Body of pancreas (tissue), 4 donors: ENCODE measurements around the gene PRKAG2. TPM values are rescaled to one million over a fixed set of nuclear protein-coding genes. Genes with fewer than 3 reads are reported as not detected.
A peak's percentile ranks its signal among the peaks of the same experiment; 100 is the strongest.

Experiments used
- ATAC-seq: fragments of 150-250 bp; one replicate; pipeline ENCODE4 v1.9.1; 2016
- DNase-seq, 4 donors: peaks; one replicate each; pipeline ENCODE4 v3.0.0-alpha.2; 2019
- H3K27ac ChIP-seq, 4 donors: fragments of 200-600 bp; sonication (generic); 1 replicate in 3 of 4; 2 replicates in 1 of 4; pipeline versions ENCODE4 v1.5.1 to v1.6.1; 2016 to 2019; ENCODE audit warnings: mild to moderate bottlenecking in 1 of 4, mixed read lengths in 1 of 4, moderate library complexity in 1 of 4
- H3K27me3 ChIP-seq, 2 donors: fragments of 200-600 bp; sonication (generic); one replicate each; pipeline ENCODE4 v1.6.0; 2016; ENCODE audit warnings: mild to moderate bottlenecking in 1 of 2
- H3K36me3 ChIP-seq, 2 donors: fragments of 200-600 bp; sonication (generic); replicated peaks in 1 of 2; 2 replicates each; pipeline ENCODE4 v1.5.1; 2016; ENCODE audit warnings: low read depth in 2 of 2; ENCODE audit not compliant: insufficient read depth in 1 of 2
- H3K4me1 ChIP-seq: fragments of 200-600 bp; sonication (generic); one replicate; pipeline ENCODE4 v1.6.0; 2016
- H3K4me3 ChIP-seq, 2 donors: fragments of 200-600 bp; sonication (generic); 1 replicate in 1 of 2; 2 replicates in 1 of 2; pipeline ENCODE4 v1.5.1; 2016 to 2019
- H3K9me3 ChIP-seq, 3 donors: fragments of 200-600 bp; sonication (generic); 1 replicate in 2 of 3; 2 replicates in 1 of 3; pipeline ENCODE4 v1.5.1; 2016
- POLR2A ChIP-seq, 3 donors: fragments of 450-650 bp; IDR thresholded peaks; one replicate each; pipeline ENCODE4 v1.6.1; 2016; ENCODE audit warnings: antibody characterized with exemption in 3 of 3, mild to moderate bottlenecking in 2 of 3
- WGBS, 2 donors: methylation state at CpG; one replicate each; pipeline ENCODE4 v1.1.5; 2017; 5-methylcytosine and 5-hydroxymethylcytosine counted together
- intact Hi-C: fragments of 100-400 bp; cut with DNase I; formaldehyde crosslinking; loops from one replicate; pipeline ENCODE4 v1.15.1; 2023
- total RNA-seq, 2 donors: library from RNA; depleted of rRNA; stranded (reverse); fragments of >200 nt; gene quantifications; one replicate each; pipeline ENCODE4 v1.1.0, GENCODE V29; 2016
- TF ChIP-seq, protein P1 (sequence below), 7 experiments: fragments of 450-650 bp in 4 of 7; fragments of 200-600 bp in 3 of 7; sonication (generic) in 3 of 7; IDR thresholded peaks; one replicate each; pipeline ENCODE4 v1.5.1; 2016 to 2019; ENCODE audit warnings: antibody characterized with exemption in 7 of 7

PRKAG2 gene
- total RNA-seq, 2 donors from 2014 or later: 9.9 to 24.4 TPM

GRCh38 chr7:151891753-151892152, 14.8 kb upstream of the PRKAG2 start:
- H3K27ac ChIP-seq: no peak overlapping the region
- WGBS, 2 donors: 54 to 72% methylated on average over 7 to 9 of the region's 9 CpGs
- no peak overlapping the region for H3K4me3 ChIP-seq
- peaks cover 8% of the 10 kb centered on the region for H3K4me1 ChIP-seq
- H3K9me3 ChIP-seq: no peaks in the 10 kb centered on the region
- intact Hi-C loops: no loop called here
- no peak for TF ChIP-seq POLR2A (IDR thresholded peaks at IDR 0.05)
- TF ChIP-seq, protein P1, sequence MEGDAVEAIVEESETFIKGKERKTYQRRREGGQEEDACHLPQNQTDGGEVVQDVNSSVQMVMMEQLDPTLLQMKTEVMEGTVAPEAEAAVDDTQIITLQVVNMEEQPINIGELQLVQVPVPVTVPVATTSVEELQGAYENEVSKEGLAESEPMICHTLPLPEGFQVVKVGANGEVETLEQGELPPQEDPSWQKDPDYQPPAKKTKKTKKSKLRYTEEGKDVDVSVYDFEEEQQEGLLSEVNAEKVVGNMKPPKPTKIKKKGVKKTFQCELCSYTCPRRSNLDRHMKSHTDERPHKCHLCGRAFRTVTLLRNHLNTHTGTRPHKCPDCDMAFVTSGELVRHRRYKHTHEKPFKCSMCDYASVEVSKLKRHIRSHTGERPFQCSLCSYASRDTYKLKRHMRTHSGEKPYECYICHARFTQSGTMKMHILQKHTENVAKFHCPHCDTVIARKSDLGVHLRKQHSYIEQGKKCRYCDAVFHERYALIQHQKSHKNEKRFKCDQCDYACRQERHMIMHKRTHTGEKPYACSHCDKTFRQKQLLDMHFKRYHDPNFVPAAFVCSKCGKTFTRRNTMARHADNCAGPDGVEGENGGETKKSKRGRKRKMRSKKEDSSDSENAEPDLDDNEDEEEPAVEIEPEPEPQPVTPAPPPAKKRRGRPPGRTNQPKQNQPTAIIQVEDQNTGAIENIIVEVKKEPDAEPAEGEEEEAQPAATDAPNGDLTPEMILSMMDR (IDR thresholded peaks at IDR 0.05): no peak
- no peak for DNase-seq
- no peaks in the 10 kb centered on the region for H3K27me3 ChIP-seq
- H3K36me3 ChIP-seq: no peaks in the 10 kb centered on the region
- no peak for ATAC-seq

DNA sequence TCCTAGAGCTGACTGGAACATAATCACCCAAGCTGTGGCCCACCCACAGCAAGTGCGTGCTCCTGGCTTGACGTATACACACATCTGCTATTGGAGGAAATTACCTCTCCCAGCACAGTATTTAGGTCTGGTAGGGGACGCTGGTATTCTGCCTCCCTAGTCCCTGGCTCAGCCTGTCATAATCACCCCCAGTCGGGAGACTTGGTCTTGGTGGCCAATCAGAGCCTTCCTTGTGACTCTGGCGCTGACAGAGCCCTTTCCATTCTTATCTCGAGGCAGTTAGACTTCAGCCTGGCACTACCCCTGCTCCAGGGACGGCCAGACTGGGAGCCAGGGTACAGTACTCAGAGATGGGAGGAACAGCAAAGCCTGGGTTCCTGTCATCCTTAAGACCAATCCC, 14.3 kb upstream of the PRKAG2 start:
- intact Hi-C loops: no loop called here
- DNase-seq: peak in 1 of 4 donors; percentile 42

DNA sequence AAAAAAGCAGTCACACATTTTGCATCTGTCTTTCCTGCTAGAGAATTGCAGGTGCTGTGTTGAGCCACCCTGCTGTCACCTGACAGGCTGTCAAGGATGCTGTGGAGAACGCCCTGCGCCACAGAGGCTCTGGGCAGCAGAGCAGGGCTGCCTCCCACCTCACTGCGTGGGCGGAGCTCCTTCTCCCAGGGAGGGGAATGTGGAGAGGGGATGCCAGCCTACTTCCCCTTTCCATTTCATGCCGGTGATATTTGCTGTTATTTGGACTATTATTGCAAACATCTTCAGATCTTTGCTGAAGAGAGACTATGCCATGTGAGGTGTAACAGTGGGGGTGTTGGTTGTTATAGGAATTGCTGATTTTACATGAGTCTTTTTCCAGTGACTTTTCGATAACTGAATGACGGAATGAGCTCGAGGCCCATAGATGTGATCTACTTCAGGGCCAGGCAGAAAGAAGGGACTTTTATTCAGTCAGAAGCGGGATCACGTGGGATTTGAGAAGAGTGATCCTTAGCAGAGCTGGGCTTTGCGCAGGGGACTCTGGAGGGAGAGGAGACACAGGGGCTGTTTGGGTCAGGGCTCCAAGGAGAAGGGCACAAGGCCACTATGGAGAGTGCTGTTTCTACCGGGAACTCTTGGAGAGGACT, 13.6 kb upstream of the PRKAG2 start:
- Histone ChIP-seq H3K27me3 (no peaks in the 10 kb centered on the region), H3K9me3 (no peaks in the 10 kb centered on the region), H3K4me3 (no peak overlapping the region), H3K36me3 (no peaks in the 10 kb centered on the region), H3K27ac (no peak overlapping the region), H3K4me1 (no peaks in the 10 kb centered on the region)
- 77 to 82% methylated on average over 12 of the region's 12 CpGs for WGBS, 2 donors
- intact Hi-C loops: no loop called here
- no peak for ATAC-seq
- no peak for DNase-seq
- no peak for TF ChIP-seq POLR2A (IDR thresholded peaks at IDR 0.05)
- TF ChIP-seq, protein P1 (IDR thresholded peaks at IDR 0.05): no peak

More for the DNA sequence above, 14.3 kb upstream of the PRKAG2 start:
- 30 to 41% methylated on average over 6 to 7 of the region's 7 CpGs for WGBS, 2 donors
- H3K36me3 ChIP-seq: no peaks in the 10 kb centered on the region
- no peaks in the 10 kb centered on the region for H3K27me3 ChIP-seq
- H3K27ac ChIP-seq: no peak overlapping the region
- peak; percentile 76 for ATAC-seq
- H3K9me3 ChIP-seq: no peaks in the 10 kb centered on the region
- no peak overlapping the region for H3K4me3 ChIP-seq
- H3K4me1 ChIP-seq: peaks cover 2% of the 10 kb centered on the region
- TF ChIP-seq, protein P1 (IDR thresholded peaks at IDR 0.05): no peak
- TF ChIP-seq POLR2A (IDR thresholded peaks at IDR 0.05): no peak

DNA sequence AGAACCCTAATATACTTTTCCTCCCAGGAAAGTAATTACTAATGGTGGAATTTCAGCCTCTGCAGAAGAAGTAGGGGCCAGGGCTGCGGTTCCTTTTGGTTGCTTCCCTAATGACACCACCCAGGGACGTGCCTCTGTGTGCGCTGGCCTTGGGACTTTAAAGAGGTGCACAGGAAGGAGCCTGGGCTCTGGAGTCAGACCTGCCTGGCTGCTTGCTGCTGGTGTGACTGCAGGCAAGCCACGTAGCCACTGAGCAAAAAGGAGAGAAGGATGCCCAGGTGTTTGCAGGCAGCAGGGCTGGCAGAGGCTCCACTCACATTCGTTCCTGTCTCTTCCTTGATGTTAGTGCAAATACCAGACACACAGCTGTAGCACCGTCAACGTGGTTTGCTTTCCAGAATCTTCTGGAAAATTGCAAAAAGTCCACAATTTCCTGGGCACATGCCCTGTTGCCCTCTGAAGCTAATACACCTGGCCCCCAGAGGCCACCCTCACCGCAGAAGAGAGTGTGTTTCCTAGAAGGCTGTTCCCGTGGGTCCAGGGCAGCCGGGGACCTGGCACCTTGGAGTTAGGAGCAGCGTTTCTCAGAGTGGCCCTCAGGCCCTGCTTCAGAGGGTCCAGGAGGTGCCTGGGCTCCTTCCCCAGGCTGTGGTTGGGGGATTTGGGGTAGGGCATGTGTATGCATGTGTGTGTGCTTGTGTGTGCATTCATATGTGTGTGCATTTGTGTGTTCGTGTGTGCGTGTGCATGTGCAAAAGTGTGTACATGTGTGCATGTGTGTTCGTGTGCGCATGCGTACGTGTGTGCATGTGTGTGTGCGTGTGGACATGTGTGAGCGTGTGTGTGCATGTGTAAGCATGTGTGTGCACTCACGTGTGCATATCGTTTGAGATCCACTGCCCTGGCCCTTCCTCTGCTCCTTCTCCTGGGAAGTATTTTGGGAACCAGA, 12.8 kb upstream of the PRKAG2 start:
- no peak for TF ChIP-seq POLR2A (IDR thresholded peaks at IDR 0.05)
- intact Hi-C loops: no loop called here
- Histone ChIP-seq H3K4me1 (no peaks in the 10 kb centered on the region), H3K36me3 (no peaks in the 10 kb centered on the region), H3K27me3 (no peaks in the 10 kb centered on the region), H3K27ac (no peak overlapping the region), H3K9me3 (no peaks in the 10 kb centered on the region), H3K4me3 (no peak overlapping the region)
- DNase-seq: no peak
- WGBS, 2 donors: 80 to 84% methylated on average over 21 of the region's 21 CpGs
- no peak for ATAC-seq
